GM18907 (cell line): ENCODE data around the gene TSG101.
A peak's percentile ranks its signal among the peaks of the same experiment; 100 is the strongest.

ENCODE experiments used
- ATAC-seq: cut with Tn5 transposase; IDR thresholded peaks from one replicate; pipeline ENCODE4 v1.9.1; 2021; ENCODE audit warnings: mild to moderate bottlenecking, moderate library complexity; ENCODE audit not compliant: unreplicated experiment

The TSG101 gene, protein sequence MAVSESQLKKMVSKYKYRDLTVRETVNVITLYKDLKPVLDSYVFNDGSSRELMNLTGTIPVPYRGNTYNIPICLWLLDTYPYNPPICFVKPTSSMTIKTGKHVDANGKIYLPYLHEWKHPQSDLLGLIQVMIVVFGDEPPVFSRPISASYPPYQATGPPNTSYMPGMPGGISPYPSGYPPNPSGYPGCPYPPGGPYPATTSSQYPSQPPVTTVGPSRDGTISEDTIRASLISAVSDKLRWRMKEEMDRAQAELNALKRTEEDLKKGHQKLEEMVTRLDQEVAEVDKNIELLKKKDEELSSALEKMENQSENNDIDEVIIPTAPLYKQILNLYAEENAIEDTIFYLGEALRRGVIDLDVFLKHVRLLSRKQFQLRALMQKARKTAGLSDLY

DNA sequence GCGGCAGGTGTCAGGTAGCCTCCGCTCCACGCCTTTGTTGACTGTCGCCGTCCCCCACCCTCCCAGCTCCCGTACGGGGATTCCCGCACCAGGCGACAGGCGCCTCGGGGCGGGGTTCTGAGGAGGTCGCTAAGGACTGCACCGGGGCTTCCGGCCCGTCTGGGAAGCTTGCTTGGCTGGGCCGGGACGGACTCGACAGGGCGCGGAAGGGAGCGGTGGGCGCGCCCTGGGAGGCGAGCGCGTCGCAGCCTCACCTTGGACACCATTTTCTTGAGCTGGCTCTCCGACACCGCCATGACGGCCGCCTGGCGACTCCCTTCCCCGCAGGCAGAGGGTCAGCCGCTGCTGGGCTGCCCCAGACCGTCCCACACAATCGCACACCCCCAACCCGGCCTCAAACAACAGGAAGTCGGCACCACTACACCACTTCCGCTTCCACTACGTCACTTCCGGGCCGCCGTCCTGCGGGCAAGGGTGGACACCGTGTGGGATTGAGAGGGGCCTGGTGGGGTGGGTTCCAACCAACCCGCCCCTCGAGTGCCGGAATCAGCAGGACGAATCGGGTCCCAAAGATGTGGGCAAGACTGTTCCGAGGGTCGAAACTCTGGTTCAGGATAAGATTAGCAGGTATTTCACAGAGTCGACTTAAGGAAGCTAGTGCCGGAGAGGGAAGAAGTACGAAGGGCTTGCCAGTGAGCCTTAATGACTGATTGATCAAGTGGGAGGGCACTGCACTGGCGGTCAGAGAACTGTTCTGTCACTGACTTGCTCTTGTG, at the start of gene TSG101:
Gene TSG101, minus strand, starts transcription at position 422 of the 776 bp plus-strand sequence. Its CDS starts 126 bp downstream, at position 296.
- ATAC-seq, result peak; percentile 98

DNA sequence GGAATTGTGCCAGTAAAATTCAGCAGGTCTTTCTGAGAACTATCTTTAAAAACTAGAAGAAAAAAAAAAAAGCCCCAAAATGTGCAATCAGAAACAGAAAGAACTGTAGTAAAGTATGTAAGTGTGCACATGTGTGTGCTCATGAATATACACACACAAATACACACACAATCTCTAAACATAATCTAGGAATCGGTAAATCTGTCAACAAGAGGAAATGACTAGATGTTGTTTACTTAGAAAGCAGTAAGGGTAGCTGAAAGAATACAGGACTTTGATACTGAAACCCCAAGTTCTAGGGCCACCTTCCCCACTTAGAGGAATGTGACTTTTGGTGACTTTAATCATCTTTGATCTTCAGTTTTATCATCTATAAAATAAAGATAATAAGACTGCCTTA, 48.6 kb upstream of the TSG101 start:
- ATAC-seq, result no peak

DNA sequence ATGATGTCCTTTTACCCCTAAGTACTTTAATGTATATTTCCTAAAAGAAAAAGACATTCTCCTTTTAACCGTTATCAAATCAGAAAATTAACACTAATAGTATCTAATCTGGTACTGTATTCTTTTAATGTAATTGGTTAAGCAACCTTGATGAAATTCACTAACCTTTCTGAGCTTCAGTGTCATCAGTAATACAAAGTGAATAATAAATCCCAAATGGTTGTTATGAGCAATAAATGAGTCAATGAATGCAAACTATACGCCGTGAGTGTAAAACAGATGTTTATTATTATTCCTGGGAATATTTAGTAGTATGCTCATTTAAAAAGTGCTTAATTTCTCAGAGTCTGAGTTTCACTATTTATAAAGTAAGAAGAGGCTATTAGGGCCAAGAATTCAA, 40.3 kb upstream of the TSG101 start:
- ATAC-seq, result no peak

DNA sequence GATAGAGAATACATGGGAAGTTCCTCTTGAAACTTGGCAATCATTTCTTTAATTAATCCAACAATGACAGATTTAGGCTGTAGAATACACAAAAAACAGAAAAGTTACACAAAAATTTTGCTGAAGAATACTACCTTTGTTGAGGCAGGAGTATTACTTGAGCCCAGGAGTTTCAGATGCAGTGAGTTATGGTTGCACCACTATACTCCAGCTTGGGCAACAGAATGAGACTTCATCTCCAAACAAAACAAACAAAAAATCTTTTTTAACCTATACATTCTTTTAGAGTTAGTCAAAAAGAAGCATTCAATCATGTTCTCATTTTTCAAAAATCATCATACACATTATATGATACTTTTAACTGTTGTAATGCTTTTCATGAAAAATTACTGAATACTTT, 39.7 kb upstream of the TSG101 start:
- no peak for ATAC-seq

DNA sequence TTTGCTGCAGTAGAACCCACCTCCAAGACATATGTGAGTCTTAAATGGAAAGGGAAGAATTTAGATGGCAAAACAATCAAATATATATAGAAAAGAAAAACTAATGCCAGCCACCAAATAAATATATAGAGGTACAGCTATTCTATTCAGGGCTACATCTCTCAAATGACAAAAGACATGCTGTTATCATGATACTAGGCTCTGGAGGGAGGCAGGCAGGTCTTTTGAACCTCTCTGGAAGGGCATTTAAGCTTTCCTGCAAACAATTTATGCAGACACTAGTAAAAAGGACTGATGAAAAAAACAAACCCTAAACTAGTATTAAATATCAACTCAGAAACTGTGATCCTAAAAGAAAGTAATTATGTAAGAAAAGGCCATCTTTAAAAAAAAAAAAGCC, 37.4 kb upstream of the TSG101 start:
- ATAC-seq, result no peak

DNA sequence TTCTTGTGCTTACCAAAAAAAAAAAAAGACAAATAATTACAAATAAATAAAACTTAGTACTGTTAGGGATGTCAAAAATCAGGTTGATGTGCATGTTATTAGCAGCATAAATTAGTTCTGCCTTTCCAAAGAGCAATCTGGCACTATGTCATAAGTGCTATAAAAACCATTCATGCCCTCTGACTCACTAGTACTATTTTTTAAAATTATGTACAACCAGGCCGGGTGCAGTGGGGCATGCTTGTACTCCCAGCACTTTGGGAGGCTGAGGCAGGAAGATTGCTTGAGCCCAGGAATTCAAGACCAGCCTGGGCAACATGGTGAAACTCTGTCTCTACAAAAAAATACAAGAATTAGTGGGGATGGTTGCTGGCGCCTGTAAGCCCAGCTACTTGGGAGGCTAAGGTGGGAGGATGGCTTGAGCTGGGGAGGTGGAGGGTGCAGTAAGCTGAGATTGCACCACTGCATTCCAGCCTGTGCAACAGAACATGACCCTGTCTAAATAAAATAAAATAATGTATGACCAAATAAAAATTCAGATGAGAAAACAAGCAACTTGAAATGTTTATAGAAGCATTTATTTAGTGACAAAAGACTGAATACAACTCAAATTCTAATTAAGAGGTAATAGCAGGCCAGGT, 36.5 kb upstream of the TSG101 start:
- ATAC-seq, result no peak

DNA sequence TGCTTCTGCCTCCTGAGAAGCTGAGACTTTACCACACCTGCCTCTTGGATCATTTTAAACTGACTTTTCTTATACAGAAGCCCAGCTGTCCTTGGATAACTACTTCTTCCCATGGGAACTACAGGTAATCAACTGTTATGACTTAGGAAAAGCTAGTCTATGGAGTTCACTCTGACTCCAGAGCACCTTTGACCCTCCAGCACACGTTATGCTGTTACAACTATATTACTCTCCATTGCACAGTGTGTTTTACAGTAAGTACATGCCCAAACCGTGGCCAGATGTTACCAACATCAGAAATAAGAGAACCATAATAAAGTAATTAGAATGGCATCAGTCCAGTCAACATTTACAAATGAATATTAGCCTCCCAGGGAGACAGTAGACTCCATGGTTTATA, 21.3 kb upstream of the TSG101 start:
- ATAC-seq, result no peak

DNA sequence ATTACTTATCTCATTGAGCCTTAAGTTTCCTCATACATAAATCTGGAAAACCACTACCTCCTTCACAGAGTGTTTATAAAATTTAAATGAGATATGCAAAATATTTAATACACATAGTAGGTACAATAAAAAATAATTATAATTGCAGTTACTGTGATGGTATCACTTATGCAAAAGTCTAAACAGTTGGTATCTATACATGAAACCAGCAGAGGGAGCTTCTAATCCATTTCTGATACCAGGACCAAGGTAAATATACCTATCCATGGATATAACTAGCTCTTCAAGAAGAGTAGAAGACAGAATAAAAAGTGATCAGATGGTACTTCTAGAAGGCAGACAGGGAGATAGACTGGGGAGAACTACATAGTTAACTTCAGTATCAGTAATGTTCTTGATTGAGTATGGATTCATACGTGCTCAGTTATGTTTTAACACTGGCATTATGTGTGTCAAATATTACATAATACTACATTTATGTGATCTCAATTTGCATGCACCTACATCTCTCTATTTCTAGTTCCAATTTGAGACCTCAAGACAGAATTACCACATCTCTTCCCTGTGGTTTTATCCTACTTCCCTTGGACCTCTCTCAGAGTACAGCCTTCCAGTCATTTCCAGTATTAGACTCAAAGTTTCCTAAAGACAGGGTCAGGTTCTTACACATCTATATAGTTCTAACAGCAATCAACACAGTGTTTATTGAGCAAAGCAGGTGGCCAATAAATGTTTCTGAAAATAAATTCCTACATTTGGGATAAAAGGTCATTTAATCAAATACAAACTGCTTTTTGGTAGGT, 13.7 kb upstream of the TSG101 start:
- ATAC-seq, result no peak

DNA sequence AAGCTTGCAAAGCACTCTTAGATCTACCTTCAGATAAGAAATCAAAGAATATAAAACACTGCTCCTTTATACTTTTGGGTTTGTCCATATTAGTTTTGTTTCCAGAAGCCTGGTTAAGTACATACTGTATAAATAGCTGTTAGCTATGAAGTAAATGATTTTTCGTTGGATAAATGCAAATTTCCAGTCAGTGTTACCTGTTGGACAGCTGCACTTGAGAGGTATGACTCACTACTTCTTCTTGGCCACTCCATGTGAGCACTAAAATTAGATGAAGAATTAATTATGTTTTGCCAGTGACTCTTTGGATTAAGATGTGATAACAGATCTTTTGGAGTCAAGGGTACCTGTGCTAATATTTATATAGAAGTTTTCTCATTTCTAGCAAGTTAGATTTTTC, 9.5 kb upstream of the TSG101 start:
- ATAC-seq, result no peak

DNA sequence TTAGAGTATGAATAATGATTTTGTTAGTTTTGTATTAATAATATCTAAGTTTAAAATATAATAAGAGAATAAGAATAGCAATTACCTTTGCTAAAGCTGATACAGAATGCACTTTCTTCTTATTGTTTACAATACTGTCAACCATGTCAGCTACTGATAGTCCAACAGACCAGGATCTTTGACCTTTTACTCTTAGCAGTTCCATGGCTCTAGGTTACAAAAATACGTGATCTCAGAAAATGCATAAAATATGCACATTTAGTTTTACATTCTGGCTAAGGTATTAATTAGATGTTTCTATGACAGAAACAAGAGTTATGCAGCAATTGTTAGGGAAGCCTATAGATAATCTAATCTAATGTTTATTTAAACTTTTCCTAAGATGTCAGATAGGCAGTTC, 7.5 kb upstream of the TSG101 start:
- ATAC-seq, result no peak

DNA sequence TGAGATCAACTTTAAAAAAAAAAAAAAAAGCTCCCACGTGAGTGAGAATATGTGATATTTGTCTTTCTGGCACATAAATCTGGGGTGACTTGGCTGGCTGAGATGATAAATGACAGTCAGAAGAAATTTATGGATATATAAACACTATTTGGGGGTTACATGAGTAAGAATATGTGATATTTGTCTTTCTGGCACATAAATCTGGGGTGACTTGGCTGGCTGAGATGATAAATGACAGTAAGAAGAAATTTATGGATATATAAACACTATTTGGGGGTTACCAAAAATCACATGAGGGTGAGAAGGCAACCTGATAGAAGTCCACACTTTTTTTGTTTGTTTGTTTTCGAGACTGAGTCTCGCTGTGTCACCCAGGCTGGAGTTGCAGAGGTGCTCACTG, 6.6 kb upstream of the TSG101 start:
- no peak for ATAC-seq

DNA sequence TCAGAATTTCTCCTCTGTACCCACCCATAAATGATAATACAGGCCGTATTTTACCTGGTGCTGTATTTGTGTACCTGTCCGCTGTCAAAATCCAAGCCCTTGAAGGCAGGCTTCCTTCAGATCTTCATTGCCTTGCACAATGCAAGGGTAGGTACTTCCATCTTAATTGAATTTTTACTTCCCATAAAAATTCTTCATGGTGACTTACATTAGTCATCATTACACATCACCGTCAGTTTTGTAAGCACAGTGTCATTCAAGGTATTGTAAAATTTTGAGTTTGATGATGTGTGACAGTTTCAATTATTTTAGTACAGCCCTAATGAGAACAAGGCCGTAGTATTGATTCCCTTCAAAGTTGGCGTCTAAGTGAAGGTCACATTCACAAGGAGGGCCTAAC, 770 bp upstream of the TSG101 start:
- no peak for ATAC-seq

DNA sequence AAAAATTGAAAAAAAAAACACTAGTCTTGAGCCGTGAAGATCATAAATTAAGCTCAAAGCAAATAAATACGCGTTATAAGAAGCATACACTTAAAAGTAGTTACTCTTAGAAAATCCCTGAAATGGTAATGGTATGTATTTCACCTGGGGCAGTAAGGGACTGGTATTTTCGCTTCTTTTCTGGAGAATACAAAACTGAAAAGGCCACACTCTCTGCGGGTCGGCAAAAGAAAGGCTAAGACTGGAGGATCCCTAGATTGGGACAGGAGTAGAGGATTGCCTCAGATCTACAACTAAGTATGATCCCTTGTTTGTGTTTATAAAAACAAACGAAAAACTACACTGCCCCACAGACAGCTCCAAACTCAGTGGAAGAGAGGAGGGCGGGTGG, 617 bp downstream of the TSG101 start:
- ATAC-seq, result no peak

DNA sequence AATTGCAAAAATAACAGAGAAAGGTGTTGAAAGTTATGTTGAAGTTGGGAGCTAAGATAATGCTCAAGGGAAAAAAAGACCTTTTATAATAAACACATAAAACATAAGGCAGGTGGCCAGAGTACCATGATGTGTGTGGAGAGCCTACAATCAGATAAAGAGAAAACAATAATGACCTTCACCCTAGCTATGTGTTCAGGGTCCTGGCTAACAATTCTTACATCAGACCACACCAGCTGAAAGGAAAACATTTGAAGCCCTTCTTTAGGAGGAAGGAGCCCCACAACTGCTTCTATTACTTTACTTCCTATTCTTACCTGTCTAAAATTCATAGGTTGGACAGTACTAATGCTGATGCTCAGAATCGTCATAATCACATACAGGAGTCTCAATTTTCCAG, 2.5 kb downstream of the TSG101 start:
- no peak for ATAC-seq

DNA sequence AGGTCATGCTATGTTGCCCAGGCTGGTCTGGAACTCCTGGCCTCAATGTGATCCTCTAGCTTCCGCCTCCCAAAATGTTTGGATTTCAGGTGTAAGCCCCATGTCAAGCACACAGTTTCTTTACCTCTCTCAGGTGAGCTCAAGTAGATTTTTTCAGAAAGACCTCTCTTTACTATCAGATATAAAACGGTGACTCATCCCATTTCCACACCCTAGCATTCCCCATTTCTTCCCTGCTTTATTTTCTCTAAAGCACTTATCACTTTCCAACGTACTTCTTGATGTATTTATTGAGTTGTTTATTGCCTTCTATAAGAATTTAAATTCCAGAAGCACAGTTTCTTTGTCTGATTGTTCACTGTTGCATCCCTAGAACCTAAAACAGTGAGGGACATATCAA, 3.7 kb downstream of the TSG101 start:
- ATAC-seq, result no peak

DNA sequence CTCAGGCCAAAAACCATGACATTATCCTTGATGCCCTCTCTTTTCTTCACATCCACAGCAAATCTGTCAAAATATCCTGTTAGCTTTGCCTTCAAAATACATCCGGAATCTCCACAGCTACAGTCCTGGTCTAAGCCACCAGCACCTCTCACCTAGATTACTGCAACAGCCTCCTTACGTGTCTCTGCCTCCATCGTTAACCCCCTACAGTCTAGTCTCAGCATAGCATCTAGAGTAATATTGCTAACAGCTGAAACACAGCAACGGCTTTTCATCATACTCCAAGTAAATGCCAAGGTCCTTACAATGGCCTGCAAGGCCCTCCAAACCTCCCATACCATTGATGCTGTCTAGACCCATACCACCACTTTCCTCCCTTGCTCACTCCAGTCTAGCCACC, 4.4 kb downstream of the TSG101 start:
- no peak for ATAC-seq

DNA sequence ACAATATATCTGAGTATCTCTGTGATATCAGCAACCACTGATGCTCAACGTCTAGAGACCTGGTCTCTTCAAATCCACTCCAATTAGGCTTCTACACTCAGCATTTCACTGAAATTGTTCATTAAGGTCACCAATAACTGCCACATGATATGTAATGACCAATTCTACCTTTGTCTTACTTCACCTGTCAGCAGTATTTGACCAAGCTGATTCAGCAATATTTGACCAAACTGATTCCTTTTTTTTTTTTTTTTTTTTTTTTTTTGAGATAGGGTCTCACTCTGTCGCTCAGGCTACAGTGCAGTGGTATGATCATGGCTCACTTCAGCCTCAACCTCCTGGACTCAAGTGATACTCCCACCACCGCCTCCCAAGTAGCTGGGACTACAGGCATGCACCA, 5.6 kb downstream of the TSG101 start:
- ATAC-seq, result no peak

DNA sequence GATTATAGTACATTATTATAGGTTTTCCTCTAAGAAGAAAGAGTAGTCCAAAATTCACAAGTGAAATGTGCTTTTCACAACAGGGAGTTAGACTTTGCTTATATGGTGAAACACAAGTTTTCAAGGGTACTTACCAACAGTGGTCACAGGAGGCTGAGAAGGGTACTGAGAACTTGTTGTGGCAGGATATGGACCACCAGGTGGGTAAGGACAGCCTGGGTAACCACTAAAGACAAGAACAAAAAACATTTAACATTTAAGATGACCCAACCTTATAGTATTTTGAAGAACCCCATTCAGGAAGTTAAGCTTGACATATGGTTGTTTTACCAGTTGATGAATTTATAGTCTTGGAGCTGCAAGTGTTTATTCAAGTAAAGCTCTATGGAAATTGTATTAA, 24.4 kb downstream of the TSG101 start:
- peak; percentile 53 for ATAC-seq

DNA sequence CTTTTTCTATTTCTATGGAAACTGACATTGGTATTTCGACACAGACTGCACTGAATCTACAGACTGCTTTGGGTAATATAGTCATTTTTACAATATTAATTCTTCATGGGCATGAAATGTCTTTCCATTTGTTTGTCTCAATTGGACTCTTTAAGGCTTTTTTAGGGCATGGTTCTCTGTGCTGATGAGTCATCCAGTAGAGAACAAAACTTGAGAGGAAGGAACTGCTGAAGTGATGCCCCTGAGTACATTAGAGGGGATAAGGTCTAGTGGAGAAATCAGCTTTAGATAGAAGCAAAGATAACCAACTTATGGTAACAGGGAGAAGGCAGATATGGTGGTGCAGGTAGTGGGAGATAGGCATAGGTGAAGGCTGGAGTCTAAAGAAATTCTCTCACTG, 25.1 kb downstream of the TSG101 start:
- ATAC-seq, result no peak

DNA sequence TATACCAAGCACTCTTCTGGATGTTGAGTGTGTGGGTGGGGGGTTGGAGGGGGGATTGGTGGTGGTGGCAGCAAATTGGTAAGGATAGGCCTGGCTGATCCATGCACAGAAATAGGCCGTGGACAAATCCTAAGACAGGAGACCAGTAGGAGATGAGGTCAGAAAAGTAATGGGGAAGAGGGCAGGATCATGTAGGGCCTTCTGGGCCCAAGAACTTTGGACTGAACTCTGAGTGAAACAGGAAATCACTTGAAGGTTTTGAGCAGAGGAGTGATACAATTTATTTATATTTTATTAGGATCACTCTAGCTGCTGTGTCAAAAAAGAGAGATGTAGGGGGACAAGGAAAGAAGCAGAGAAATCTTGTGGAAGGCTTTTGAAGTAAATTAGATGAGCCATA, 28.7 kb downstream of the TSG101 start:
- no peak for ATAC-seq

DNA sequence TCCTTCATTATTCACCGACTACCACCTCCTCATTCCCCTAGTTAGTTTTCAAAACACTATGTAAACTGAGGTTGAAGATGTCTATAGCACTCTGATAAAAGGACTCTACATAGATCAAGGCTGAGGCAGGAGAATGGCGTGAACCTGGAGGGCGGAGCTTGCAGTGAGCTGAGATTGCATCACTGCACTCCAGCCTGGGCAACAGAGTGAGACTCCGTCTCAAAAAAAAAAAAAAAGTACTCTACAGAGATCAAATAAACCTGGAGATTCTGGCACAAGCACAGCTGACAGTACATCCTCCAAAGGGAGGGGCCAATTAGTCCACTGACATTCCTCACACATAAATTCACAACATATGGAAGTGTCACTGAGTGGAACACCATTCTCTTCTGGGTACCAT, 31.0 kb downstream of the TSG101 start:
- no peak for ATAC-seq
